Breast epithelium (tissue), 4 donors: Measurements from ENCODE around the gene CDK7. TPM values are rescaled to one million over a fixed set of nuclear protein-coding genes. Genes with fewer than 3 reads are reported as not detected.
"Not testable (repeated sequence)": the region's sequence is repeated elsewhere in the genome, so short reads cannot be mapped to it uniquely, and the experiment has no call there.

Experiments
- DNase-seq, 2 donors: peaks; one replicate each; pipeline ENCODE4 v3.0.0-alpha.2; 2019; ENCODE audit warnings: low spot score in 2 of 2
- H3K27ac ChIP-seq, 2 donors: fragments of 200-600 bp; sonication (generic) in 1 of 2; one replicate each; pipeline ENCODE4 v1.5.1; 2016 to 2019; ENCODE audit warnings: mild to moderate bottlenecking in 1 of 2
- H3K27me3 ChIP-seq, 2 donors: fragments of 200-600 bp; sonication (generic) in 1 of 2; one replicate each; pipeline versions ENCODE4 v1.5.1 to v1.6.0; 2017 to 2019; ENCODE audit warnings: control low read depth in 1 of 2, mild to moderate bottlenecking in 1 of 2
- H3K36me3 ChIP-seq: fragments of 200-600 bp; one replicate; pipeline ENCODE4 v1.5.1; 2019
- H3K4me1 ChIP-seq, 2 donors: fragments of 200-600 bp; sonication (generic); one replicate each; pipeline ENCODE4 v1.5.1; 2016 to 2019; ENCODE audit warnings: control low read depth in 1 of 2
- H3K4me3 ChIP-seq, 3 donors: fragments of 200-600 bp; sonication (generic); 1 replicate in 2 of 3; 2 replicates in 1 of 3; pipeline ENCODE4 v1.5.1; 2016 to 2019; ENCODE audit warnings: mild to moderate bottlenecking in 3 of 3, moderate library complexity in 2 of 3
- H3K9me3 ChIP-seq, 2 donors: fragments of 200-600 bp; sonication (generic) in 1 of 2; one replicate each; pipeline ENCODE4 v1.5.1; 2016 to 2019; ENCODE audit warnings: control low read depth in 1 of 2
- POLR2A ChIP-seq: fragments of 450-650 bp; IDR thresholded peaks from one replicate; pipeline ENCODE4 v1.6.1; 2016; ENCODE audit warnings: antibody characterized with exemption, mild to moderate bottlenecking, moderate library complexity
- POLR2AphosphoS5 ChIP-seq, 3 donors: sonication (generic); formaldehyde crosslinking; IDR thresholded peaks; one replicate each; pipeline ENCODE4 v1.6.1; 2017; ENCODE audit warnings: antibody characterized with exemption in 3 of 3
- intact Hi-C: fragments of 100-400 bp; cut with DNase I; formaldehyde crosslinking; loops from one replicate; pipeline ENCODE4 v1.15.1; 2023; ENCODE audit warnings: low total_unique reads
- total RNA-seq, 3 donors: library from RNA; depleted of rRNA; stranded (reverse); fragments of >200 nt; gene quantifications; one replicate each; pipeline ENCODE4 v1.1.0, GENCODE V29; 2016
- TF ChIP-seq, protein P1 (sequence below), 3 donors: fragments of 450-650 bp; IDR thresholded peaks; one replicate each; pipeline ENCODE4 v1.5.1; 2016 to 2017; ENCODE audit warnings: antibody characterized with exemption in 3 of 3, mild to moderate bottlenecking in 3 of 3, moderate library complexity in 3 of 3

CDK7 gene
- total RNA-seq, 3 donors from 2014 or later = 13.4 to 28.7 (median 20.3) TPM

DNA sequence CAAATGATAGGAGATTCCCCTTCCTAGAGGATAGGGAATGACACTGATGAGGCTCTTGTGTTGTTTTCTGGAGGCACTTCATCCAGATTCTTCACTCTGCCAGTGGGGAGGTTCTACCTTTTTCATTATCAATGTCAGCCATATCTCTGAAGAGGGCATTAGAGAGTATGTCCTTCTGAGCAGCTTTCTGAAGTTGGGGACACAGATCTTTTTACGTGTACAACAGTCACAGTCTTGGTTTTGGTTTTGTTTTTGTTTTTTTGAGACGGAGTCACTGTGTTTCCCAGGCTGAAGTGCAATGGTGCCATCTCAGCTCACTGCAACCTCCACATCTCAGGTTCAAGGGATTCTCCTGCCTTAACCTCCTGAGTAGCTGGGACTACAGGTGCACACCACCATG is 22.7 kb upstream of the CDK7 start:
- Histone ChIP-seq H3K27me3 (no peaks in the 10 kb centered on the region), H3K9me3 (no peaks in the 10 kb centered on the region), H3K4me3 (no peak overlapping the region), H3K27ac (no peak overlapping the region), H3K36me3 (no peaks in the 10 kb centered on the region), H3K4me1 (no peaks in the 10 kb centered on the region)
- DNase-seq = no peak
- no peak for TF ChIP-seq POLR2AphosphoS5 (IDR thresholded peaks at IDR 0.05)
- TF ChIP-seq, protein P1, sequence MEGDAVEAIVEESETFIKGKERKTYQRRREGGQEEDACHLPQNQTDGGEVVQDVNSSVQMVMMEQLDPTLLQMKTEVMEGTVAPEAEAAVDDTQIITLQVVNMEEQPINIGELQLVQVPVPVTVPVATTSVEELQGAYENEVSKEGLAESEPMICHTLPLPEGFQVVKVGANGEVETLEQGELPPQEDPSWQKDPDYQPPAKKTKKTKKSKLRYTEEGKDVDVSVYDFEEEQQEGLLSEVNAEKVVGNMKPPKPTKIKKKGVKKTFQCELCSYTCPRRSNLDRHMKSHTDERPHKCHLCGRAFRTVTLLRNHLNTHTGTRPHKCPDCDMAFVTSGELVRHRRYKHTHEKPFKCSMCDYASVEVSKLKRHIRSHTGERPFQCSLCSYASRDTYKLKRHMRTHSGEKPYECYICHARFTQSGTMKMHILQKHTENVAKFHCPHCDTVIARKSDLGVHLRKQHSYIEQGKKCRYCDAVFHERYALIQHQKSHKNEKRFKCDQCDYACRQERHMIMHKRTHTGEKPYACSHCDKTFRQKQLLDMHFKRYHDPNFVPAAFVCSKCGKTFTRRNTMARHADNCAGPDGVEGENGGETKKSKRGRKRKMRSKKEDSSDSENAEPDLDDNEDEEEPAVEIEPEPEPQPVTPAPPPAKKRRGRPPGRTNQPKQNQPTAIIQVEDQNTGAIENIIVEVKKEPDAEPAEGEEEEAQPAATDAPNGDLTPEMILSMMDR (IDR thresholded peaks at IDR 0.05) = no peak
- no peak for TF ChIP-seq POLR2A
- intact Hi-C loops = no loop called here

- Histone ChIP-seq H3K4me1 (peaks cover 0 to 2% of the 10 kb centered on the region in 2 donors), H3K4me3 (no peak overlapping the region), H3K27me3 (no peaks in the 10 kb centered on the region), H3K9me3 (no peaks in the 10 kb centered on the region), H3K27ac (no peak overlapping the region), H3K36me3 (no peaks in the 10 kb centered on the region)
- TF ChIP-seq POLR2A (no peak), POLR2AphosphoS5 (IDR thresholded peaks at IDR 0.05) (no peak)
- TF ChIP-seq, protein P1 (IDR thresholded peaks at IDR 0.05) = no peak
- DNase-seq = no peak
- intact Hi-C loops = no loop called here
Observed at GRCh38 chr5:69213513-69214215, 21.0 kb upstream of the CDK7 start.

GRCh38 chr5:69217151-69217511 is 17.6 kb upstream of the CDK7 start:
- Histone ChIP-seq H3K36me3 (no peaks in the 10 kb centered on the region), H3K27ac (no peak overlapping the region), H3K27me3 (no peaks in the 10 kb centered on the region), H3K9me3 (no peaks in the 10 kb centered on the region), H3K4me1 (peaks cover 0 to 2% of the 10 kb centered on the region in 2 donors), H3K4me3 (peak overlapping the region; percentile 84 to 96 (median 95))
- TF ChIP-seq POLR2AphosphoS5 (IDR thresholded peaks at IDR 0.05) (no peak), POLR2A (no peak)
- TF ChIP-seq, protein P1 (IDR thresholded peaks at IDR 0.05) = no peak
- intact Hi-C loops = no loop called here
- DNase-seq = no peak

DNA sequence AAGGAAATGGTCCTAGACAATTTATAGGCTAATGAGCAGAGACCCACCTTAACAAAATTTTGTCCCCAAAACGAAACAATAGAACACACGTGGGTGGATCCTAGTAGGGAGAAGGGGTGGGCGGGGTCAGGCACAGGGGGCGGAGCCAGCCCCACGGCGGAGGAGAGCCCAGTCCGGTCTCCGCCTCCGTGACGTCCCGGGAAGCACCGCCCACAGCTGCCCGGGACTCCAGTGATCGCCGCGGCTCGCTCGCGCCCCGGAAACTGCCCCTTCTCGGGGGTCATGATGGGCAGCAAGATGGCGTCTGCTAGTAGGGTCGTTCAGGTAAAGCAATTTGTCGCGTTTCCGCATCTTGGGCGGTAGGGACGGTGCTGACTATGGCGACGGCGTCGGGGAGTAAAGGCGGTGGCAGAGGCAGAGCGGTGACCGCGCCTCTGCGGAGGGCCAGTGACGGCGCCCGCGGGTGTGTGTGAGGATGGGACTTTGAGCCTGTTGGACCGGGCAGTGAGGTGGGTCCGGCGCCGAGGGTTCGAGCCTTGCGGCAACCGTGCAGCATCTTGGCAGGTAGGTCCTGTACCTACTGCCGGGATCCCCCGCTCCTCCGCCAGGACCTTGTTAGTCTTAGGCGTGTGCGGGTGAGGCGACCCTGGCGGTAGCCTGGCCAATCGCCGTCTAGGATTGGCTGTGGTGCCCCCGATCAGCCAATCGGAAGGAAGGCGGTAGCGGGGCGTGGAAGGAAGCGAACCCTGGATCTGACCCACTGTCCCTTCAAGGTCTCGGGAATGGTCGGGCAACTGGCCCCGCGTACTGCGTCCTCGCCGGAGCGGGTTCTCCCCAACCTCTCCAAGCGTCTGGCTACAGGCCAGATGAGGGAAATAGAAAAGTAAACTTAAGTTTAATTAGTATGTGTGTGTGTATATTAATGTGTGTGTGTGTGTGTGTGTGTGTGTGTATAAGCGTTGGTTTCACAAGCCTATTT is 16.8 kb upstream of the CDK7 start:
- H3K9me3 ChIP-seq = no peaks in the 10 kb centered on the region
- H3K4me1 ChIP-seq = peaks cover 0 to 2% of the 10 kb centered on the region in 2 donors
- H3K36me3 ChIP-seq = no peaks in the 10 kb centered on the region
- intact Hi-C loops = no loop called here
- H3K27ac ChIP-seq = peak overlapping the region; percentile 92 to 98
- H3K4me3 ChIP-seq = peak overlapping the region; percentile 84 to 96 (median 95)
- TF ChIP-seq POLR2A = peak; percentile 81
- TF ChIP-seq, protein P1 (IDR thresholded peaks at IDR 0.05) = peak in 2 of 3 donors; percentile 40 to 58
- TF ChIP-seq POLR2AphosphoS5 (IDR thresholded peaks at IDR 0.05) = peak; percentile 87 to 93 (median 91)
- peak; percentile 95 to 96 for DNase-seq
- no peaks in the 10 kb centered on the region for H3K27me3 ChIP-seq

DNA sequence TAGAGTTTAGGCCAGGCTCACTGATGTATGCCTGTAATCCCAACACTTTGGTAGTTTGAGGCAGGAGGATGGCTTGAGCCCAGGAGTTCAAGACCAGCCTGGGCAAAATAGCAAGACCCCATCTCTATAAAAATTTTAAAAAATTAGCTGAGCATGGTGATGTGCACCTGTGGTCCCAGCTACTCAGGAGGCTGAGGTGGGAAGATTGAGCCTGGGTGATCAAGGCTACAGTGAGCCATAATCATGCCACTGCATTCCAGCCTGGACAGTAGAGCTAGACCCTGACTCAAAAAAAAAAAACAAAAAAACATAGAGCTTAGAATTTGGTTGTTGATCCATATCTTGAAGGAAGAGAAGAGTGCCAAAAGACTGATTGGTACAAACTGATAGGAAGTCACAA is 14.7 kb upstream of the CDK7 start:
- no peak for TF ChIP-seq POLR2A
- TF ChIP-seq, protein P1 (IDR thresholded peaks at IDR 0.05) = no peak
- no peak for TF ChIP-seq POLR2AphosphoS5 (IDR thresholded peaks at IDR 0.05)
- no peak overlapping the region for H3K4me3 ChIP-seq
- no peaks in the 10 kb centered on the region for H3K27me3 ChIP-seq
- H3K27ac ChIP-seq = no peak overlapping the region
- no peaks in the 10 kb centered on the region for H3K9me3 ChIP-seq
- no peaks in the 10 kb centered on the region for H3K36me3 ChIP-seq
- no peak for DNase-seq
- intact Hi-C loops = no loop called here
- peaks cover 0 to 2% of the 10 kb centered on the region in 2 donors for H3K4me1 ChIP-seq

GRCh38 chr5:69220371-69220770 is 14.3 kb upstream of the CDK7 start:
- H3K27ac ChIP-seq, H3K9me3 ChIP-seq, H3K4me3 ChIP-seq, H3K27me3 ChIP-seq, H3K4me1 ChIP-seq, H3K36me3 ChIP-seq, DNase-seq, intact Hi-C loops: not testable (repeated sequence)

DNA sequence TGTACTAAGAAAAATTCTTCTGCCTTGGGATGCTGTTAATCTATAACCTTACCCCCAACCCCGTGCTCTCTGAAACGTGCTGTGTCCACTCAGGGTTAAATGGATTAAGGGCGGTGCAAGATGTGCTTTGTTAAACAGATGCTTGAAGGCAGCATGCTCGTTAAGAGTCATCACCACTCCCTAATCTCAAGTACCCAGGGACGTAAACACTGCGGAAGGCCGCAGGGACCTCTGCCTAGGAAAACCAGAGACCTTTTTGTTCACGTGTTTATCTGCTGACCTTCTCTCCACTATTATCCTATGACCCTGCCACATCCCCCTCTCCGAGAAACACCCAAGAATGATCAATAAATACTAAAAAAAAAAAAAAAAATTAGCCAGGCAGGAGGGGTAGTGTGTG is 13.9 kb upstream of the CDK7 start:
- intact Hi-C loops, H3K4me1 ChIP-seq, H3K27me3 ChIP-seq, H3K9me3 ChIP-seq, H3K36me3 ChIP-seq, DNase-seq, H3K27ac ChIP-seq, H3K4me3 ChIP-seq: not testable (repeated sequence)
